HCT116 (cell line): Measurements from ENCODE around the gene MEIS2. TPM values are rescaled to one million over a fixed set of nuclear protein-coding genes. Genes with fewer than 3 reads are reported as not detected.

ENCODE experiments used
- ATAC-seq: fragments of 200-7000 bp; cut with Tn5 transposase; 2 replicates; pipeline ENCODE4 v1.9.1; 2020; ENCODE audit warnings: mild to moderate bottlenecking, moderate library complexity
- BruUV-seq: library from RNA; stranded (reverse); fragments of 400-500 nt; replicated peaks from 2 replicates; lab custom pipeline; 2021; lab: Mats Ljungman, UMichigan
- CTCF ChIA-PET: fragments of 300-600 bp; sonication (Branson Sonifier 250); formaldehyde crosslinking; loops from one replicate; lab custom pipeline; 2021; ENCODE audit warnings: antibody characterized with exemption; lab: Charles Lee
- POLR2A ChIA-PET: fragments of 300-600, 350-600 bp; sonication (Branson Sonifier 250); formaldehyde crosslinking; loops from one replicate; lab custom pipeline; 2021; ENCODE audit warnings: antibody characterized with exemption; lab: Charles Lee
- RAD21 ChIA-PET, 2 experiments: fragments of 300-600 bp; sonication (Branson Sonifier 250); formaldehyde crosslinking; loops; one replicate each; lab custom pipeline; 2023; ENCODE audit warnings: low total read pairs in 2 of 2; ENCODE audit not compliant: uncharacterized antibody in 2 of 2, unreplicated experiment in 2 of 2, low non-redundant PET in 1 of 2; lab: Charles Lee
- DNase-seq: peaks from one replicate; pipeline ENCODE4 v3.0.0-alpha.2; 2010; ENCODE audit warnings: low read depth, low spot score
- H2AFZ ChIP-seq: fragments of 200-600 bp; shearing (Covaris generic), sonication (generic); 2 replicates; pipeline ENCODE4 v1.6.1; 2017; ENCODE audit warnings: low read depth, mixed run types, mixed read lengths, antibody characterized with exemption, low read length; ENCODE audit not compliant: poor library complexity, severe bottlenecking
- H3K27ac ChIP-seq: 2 replicates; pipeline ENCODE4 v1.5.1; 2012; ENCODE audit warnings: low read depth, low read length
- H3K27me3 ChIP-seq: fragments of 200-600 bp; sonication (generic); 2 replicates; pipeline ENCODE4 v1.6.1; 2016; ENCODE audit warnings: mixed run types, low read length, mixed read lengths; ENCODE audit not compliant: insufficient read depth
- H3K36me3 ChIP-seq, 2 experiments: fragments of 200-500 bp in 1 of 2; fragments of 200-600 bp in 1 of 2; sonication (Bioruptor generic) in 1 of 2; sonication (generic) in 1 of 2; 2 replicates each; pipeline versions ENCODE4 v1.5.1 to v1.6.1; 2014 to 2016; ENCODE audit warnings: low read length in 2 of 2, inconsistent platforms in 1 of 2, mixed read lengths in 1 of 2, mixed run types in 1 of 2; ENCODE audit not compliant: insufficient read depth in 2 of 2, control insufficient read depth in 1 of 2
- H3K4me1 ChIP-seq, 2 experiments: fragments of 200-600 bp in 1 of 2; sonication (generic) in 1 of 2; 2 replicates each; pipeline versions ENCODE4 v1.5.1 to v1.6.1; 2012 to 2017; ENCODE audit warnings: low read length in 2 of 2, inconsistent platforms in 1 of 2, mild to moderate bottlenecking in 1 of 2, mixed read lengths in 1 of 2, mixed run types in 1 of 2, moderate library complexity in 1 of 2; ENCODE audit not compliant: insufficient read depth in 2 of 2, control insufficient read depth in 1 of 2
- H3K4me2 ChIP-seq: fragments of 200-600 bp; sonication (generic); 2 replicates; pipeline ENCODE4 v1.6.1; 2017; ENCODE audit warnings: mixed run types, low read length, mixed read lengths
- H3K4me3 ChIP-seq, 2 experiments: fragments of 200-600 bp in 1 of 2; sonication (generic) in 1 of 2; replicated peaks in 1 of 2; 2 replicates each; pipeline ENCODE4 v1.5.1; 2011 to 2016; ENCODE audit warnings: low read length in 2 of 2, control low read depth in 1 of 2, low read depth in 1 of 2, mild to moderate bottlenecking in 1 of 2, mixed read lengths in 1 of 2, mixed run types in 1 of 2
- H3K79me2 ChIP-seq: fragments of 200-600 bp; sonication (generic); 2 replicates; pipeline ENCODE4 v1.6.1; 2017; ENCODE audit warnings: mild to moderate bottlenecking, mixed run types, low read length, moderate library complexity, mixed read lengths; ENCODE audit not compliant: insufficient read depth
- H3K9ac ChIP-seq: fragments of 200-600 bp; sonication (generic); 2 replicates; pipeline ENCODE4 v1.6.1; 2016; ENCODE audit warnings: low read length, mixed read lengths
- H3K9me2 ChIP-seq: fragments of 200-600 bp; sonication (generic), shearing (Covaris generic); 2 replicates; pipeline ENCODE4 v1.6.1; 2017; ENCODE audit warnings: mixed run types, mild to moderate bottlenecking, moderate library complexity; ENCODE audit not compliant: insufficient read depth
- H3K9me3 ChIP-seq, 2 experiments: fragments of 200-500 bp in 1 of 2; fragments of 200-600 bp in 1 of 2; sonication (Bioruptor generic) in 1 of 2; sonication (generic) in 1 of 2; 2 replicates each; pipeline ENCODE4 v1.6.1; 2014 to 2017; ENCODE audit warnings: low read length in 2 of 2, mixed read lengths in 2 of 2, inconsistent platforms in 1 of 2, low read depth in 1 of 2, mild to moderate bottlenecking in 1 of 2, mixed run types in 1 of 2, moderate library complexity in 1 of 2; ENCODE audit not compliant: control insufficient read depth in 1 of 2, insufficient read depth in 1 of 2
- H4K20me1 ChIP-seq: fragments of 200-600 bp; sonication (generic), shearing (Covaris generic); 2 replicates; pipeline ENCODE4 v1.6.1; 2017; ENCODE audit warnings: mixed run types, mild to moderate bottlenecking, moderate library complexity; ENCODE audit not compliant: insufficient read depth
- CBX3 ChIP-seq: IDR thresholded peaks from 2 replicates; pipeline ENCODE4 v1.6.1; 2012; ENCODE audit warnings: low read depth
- EZH2phosphoT487 ChIP-seq: fragments of 200-600 bp; IDR thresholded peaks from 2 replicates; pipeline ENCODE4 v1.6.1; 2018; ENCODE audit warnings: antibody characterized with exemption, borderline replicate concordance
- RAD21 ChIP-seq: IDR thresholded peaks from 2 replicates; pipeline ENCODE4 v1.6.1; 2012; ENCODE audit warnings: low read depth, mild to moderate bottlenecking
- REST ChIP-seq: IDR thresholded peaks from 2 replicates; pipeline ENCODE4 v1.6.1; 2012; ENCODE audit warnings: low read depth
- ZNF274 ChIP-seq: fragments of 200-500 bp; sonication (Bioruptor generic); IDR thresholded peaks from 2 replicates; pipeline ENCODE4 v1.6.1; 2014; ENCODE audit warnings: mild to moderate bottlenecking, low read depth, low read length, inconsistent platforms
- intact Hi-C: fragments of 100-400 bp; cut with micrococcal nuclease; formaldehyde crosslinking; loops from 2 replicates; pipeline ENCODE4 v1.10.0; 2022
- total RNA-seq: library from RNA; stranded (reverse); gene quantifications from one replicate; pipeline ENCODE4 v1.2.1, GENCODE V29; 2021; ENCODE audit not compliant: unreplicated experiment

MEIS2 gene
- total RNA-seq, 1 experiment from 2014 or later: 11.5 TPM

GRCh38 chr15:36881516-36881915, 218.8 kb downstream of the MEIS2 start (continued):
- no peak for TF ChIP-seq EZH2phosphoT487
- no peak for TF ChIP-seq RAD21
- TF ChIP-seq, all 23 proteins: peak for 0

GRCh38 chr15:36880913-36881460, 219.4 kb downstream of the MEIS2 start:
- no TSS peak for BruUV-seq
- Histone ChIP-seq H3K79me2 (no peaks in the 10 kb centered on the region), H3K27ac (no peak overlapping the region)
- TF ChIP-seq ZNF274 (no peak), CBX3 (no peak), REST (no peak)
- TF ChIP-seq, all 23 proteins: peak for 0
- CTCF ChIA-PET: no interaction called here
- POLR2A ChIA-PET: no interaction called here
- DNase-seq: no peak
- no peak overlapping the region for H2AFZ ChIP-seq
- H3K9ac ChIP-seq: no peak overlapping the region
- intact Hi-C loops: loop anchor here (5.0 to 10.0 kb wide), 3 partner anchors 379 to 1596 kb away; no protein-coding TSS in a partner anchor
- no peaks in the 10 kb centered on the region for H3K9me3 ChIP-seq
- no peak overlapping the region for H3K4me2 ChIP-seq
- no peaks in the 10 kb centered on the region for H3K4me1 ChIP-seq
- no peaks in the 10 kb centered on the region for H3K36me3 ChIP-seq
- H3K27me3 ChIP-seq: no peaks in the 10 kb centered on the region
- RAD21 ChIA-PET: no interaction called here
- ATAC-seq: no peak
- no peak overlapping the region for H3K4me3 ChIP-seq
- no peaks in the 10 kb centered on the region for H4K20me1 ChIP-seq
- no peaks in the 10 kb centered on the region for H3K9me2 ChIP-seq
